SK-N-DZ (cell line): ENCODE results near the gene HOTAIR.

Source experiments
- DNase-seq: peaks from one replicate; pipeline ENCODE4 v3.0.0-alpha.2; 2015; ENCODE audit warnings: low spot score

HOTAIR gene

GRCh38 chr12:53976172-53976822, 1.5 kb upstream of the HOTAIR start:
- DNase-seq = no peak

DNA sequence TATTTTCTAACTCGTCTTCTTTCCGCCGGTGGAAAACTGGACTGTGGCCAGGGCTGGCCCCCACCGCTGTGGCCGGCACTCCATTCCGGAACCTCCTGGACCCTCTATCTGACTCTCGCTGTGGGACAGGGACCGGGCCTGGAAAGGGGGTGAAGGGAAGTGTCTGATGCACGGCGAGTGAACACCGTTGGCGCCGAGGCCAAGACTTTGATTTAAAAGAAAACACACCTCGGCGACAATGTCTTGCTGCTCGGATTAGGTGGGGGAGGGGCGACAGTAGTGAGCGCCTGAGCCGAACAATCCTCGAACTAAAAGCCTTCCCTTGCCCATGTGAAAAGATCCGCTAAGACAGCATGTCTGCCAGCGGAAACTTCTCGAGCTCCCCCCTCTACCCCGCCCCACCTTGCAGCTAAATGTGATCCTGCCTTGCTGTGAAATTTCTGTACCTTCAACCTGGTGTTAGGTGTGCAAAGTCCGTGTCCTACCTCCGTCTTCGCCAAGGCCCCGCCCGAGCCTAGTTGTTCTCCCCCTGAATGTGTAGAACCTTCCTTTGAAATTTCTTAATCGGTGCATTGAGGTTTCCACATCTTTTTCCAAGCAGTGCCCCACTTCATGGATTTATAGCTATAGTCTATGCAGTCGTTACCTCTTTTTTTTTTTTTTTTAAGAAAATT, 862 bp upstream of the HOTAIR start:
- DNase-seq = no peak

- no peak for DNase-seq
Measured at GRCh38 chr12:53975064-53975471, 314 bp upstream of the HOTAIR start.

- no peak for DNase-seq
Measured at GRCh38 chr12:53973236-53974042, 1.3 kb downstream of the HOTAIR start.

DNA sequence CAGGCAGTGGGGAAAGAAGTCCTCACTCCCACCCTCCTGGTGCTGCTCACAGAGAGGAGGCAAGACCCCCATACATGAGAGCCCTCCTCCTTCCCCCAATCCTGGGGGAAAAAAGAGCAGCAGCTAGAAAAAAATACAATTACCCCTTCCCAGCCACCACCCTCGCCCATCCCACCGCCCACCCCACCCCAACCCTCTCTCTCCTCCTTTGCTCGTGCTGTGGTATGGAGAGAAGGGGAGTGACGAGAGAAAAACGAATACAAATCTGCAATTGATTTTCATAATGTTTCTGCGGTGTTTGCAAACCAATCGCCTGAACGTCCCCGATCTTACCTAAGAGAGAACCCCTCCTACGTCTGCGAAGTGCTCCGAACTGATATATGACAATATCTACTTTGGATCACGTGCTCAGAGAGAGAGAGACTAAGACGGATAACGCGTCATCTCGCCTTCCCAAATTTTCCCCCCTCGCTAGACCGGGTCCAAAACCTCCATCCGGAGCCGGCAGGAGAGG, 2.0 kb downstream of the HOTAIR start, which contains the start of gene HOXC11:
HOXC11 (plus strand) TSS at position 405 of the 514 bp plus-strand sequence. CDS start 116 bp downstream, outside the sequence.
- DNase-seq = no peak

DNA sequence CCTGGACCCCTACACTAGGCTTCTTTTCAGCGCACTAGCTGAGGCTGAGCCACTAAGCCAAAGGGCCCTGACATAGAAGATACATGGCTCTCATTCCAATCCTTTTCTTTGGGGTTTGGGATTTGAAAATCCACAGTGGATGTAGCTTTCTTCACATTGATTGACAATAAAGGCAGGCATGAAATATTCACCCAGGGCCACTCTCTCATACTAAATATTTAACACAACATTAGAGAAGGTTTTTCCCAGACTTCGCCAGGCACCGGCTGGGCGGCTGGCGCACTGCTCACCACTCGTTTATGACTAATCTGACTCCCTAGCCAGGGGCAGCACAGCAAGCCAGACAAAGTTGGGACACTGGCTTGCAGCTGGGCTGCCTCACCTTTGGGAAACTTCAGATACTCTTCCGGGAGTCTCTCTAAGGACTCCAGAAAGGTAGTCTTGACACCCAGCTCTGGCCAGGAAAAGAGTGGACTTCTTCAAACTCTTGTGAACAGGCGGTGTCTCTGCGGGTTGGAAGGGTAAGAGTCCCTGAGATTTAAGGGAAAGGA, 2.5 kb downstream of the HOTAIR start:
- no peak for DNase-seq

- DNase-seq = no peak
Measured at GRCh38 chr12:53971686-53972085, 3.1 kb downstream of the HOTAIR start.

DNA sequence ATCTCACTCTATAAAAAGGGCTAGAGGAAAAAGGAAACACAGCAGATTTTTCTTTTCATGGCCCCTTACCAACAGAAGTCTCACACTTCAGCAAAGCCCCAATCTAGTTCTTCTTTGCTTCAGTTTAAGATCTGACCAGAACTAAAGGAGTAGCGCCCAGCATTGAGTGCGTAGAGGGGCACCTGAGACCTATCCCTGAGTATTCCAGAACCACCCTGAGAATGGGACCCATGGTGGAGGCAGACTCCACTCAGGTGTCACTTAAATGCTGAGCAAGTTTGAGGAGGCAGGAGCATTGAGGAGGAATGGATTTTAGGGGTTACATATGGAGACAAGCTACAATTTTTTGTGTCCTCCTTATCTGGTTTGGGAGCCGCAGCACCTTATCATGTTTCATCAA, 3.6 kb downstream of the HOTAIR start:
- DNase-seq = no peak

DNA sequence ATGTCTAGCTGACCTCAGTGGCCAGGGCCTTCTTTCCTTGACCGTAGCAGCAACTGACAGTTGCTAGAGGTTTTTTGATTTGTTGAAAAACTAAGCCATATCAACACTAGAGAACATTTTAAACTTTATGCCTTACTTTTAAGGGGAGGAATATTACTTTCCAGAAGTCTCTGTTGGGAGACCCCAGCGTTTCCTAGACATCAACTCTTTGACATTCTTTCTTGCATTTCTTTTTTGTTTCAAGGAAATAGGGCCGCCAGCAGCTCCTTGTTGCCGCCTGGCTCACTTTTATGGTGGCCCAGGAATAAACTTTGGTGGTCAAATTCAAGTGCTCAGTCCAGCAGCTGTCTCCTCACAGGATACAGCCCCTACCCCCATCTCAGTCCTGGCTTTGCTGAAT, 4.3 kb downstream of the HOTAIR start:
- no peak for DNase-seq

- DNase-seq = no peak
Measured at GRCh38 chr12:53969588-53970259, 5.0 kb downstream of the HOTAIR start.

DNA sequence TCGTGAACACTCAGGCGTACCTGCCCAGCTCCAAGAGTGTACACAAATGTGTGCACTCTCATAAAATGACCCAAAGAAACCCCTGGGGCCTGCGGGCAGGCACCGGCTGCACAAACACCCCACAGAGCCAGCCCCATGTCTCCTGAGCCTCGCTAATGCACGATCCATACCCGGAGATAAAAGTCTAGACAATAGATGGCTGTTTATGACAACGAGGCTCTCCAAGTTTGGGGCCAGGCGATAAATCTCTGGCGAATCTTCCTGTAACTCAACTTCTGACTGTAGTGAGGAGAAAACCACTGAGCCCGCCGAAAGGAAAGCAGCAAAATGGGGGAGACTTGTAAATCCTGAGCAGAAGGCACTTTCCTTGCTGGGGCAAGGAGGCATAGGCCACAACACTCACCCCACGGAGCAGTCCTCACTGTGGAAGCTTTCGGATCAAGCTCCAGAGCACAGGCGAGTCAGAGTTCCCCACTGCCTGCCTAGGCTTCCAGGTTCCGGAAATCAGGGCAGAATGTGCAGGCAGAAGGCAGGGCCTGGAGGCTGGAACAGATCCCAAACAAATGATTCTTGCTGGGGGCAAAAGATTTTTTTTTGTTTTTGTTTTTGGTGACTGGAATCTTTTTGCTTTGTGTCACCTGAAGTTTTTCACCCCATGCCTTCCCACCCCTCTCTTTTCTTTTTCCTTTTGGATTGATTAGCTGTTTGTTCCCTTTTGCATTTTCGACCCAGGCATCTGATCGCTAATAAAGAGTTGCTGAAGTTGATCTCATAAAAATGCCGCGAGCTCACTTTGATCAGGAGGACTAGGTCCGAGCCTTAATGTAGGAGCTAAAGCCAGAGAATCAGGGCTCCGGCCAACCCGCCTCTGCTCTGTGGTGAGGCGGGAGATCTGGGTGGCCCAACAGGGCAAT, 6.3 kb downstream of the HOTAIR start:
- no peak for DNase-seq

DNA sequence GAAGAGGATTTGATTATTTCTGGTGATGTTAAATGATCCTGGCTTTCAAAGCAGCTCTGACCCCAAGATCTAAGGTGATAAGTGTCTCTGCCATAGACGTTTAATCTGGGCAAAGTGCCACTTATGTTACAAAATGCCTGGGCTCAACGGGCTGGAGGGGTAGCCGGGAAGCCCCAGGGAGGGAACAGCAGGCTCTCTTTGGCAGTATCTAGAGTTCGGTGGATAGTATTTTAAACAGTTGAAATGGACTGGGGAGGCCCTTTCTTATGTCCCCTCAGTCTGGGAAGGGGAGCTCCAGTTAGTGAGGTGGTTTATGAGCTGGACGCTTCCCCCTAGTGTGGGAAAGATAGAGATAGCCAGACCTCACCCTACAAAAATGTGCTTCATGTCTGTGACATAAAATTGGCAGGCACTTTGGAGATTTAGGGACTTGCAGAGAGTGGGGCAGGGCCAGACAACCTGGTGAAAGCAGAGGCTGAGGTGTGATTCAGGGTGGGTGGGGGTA, 7.3 kb downstream of the HOTAIR start:
- DNase-seq = no peak

DNA sequence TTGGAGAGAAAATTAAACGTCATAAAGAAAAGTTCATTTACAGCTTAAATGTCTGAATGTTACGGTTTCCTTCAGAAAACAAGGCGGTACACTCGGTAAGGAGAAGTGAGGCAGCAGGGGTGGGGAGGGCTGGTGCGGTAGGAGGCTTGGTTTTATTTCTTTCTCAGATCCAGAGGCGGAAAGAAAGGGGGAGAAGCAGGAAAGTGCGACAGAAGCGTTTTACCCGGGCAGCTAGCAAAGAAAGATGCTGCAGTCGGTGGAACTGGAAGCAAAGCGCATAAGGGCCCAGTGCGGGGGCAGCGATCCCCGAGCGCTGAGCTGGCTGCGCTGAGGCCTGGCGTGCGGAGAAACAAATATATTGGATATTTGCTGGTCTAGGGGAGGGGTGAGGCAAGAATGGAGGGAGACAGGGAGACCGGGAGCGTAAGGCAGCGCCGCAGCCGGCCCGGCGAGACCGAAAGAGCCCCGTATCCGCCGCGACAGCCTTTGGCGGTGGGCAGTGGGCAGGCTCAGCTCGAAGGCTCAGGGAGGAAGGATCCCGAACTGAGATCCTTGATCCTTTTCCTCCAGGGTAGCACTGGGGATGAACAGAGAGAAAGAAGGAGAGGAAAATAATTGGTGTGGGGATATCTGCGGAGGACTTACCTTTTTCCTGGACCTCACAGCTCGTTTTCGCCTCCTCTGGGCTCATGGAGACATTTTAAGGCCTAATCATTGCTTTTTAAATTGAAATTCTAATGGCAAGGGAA, 8.2 kb downstream of the HOTAIR start:
- no peak for DNase-seq

- DNase-seq = no peak
Measured at GRCh38 chr12:53966085-53966384, 8.7 kb downstream of the HOTAIR start.

- peak; percentile 43 for DNase-seq
Measured at GRCh38 chr12:53965281-53966084, 9.3 kb downstream of the HOTAIR start.

- DNase-seq = no peak
Measured at GRCh38 chr12:53964315-53964713, 10.4 kb downstream of the HOTAIR start.

- no peak for DNase-seq
Measured at GRCh38 chr12:53963434-53964314, 11.1 kb downstream of the HOTAIR start.

- DNase-seq = no peak
Measured at GRCh38 chr12:53963005-53963404, 11.7 kb downstream of the HOTAIR start.
